Activated T-helper 17 cell treated with anti-CD3 and anti-CD28 coated beads, Interleukin-2, amount 50 U/mL, for 72 hours (primary cell): ENCODE data around the gene BICD2. TPM values are rescaled to one million over a fixed set of nuclear protein-coding genes. Genes with fewer than 3 reads are reported as not detected.
"Not testable (repeated sequence)": the region's sequence is repeated elsewhere in the genome, so short reads cannot be mapped to it uniquely, and the experiment has no call there.

Source experiments
- ATAC-seq: fragments of 150-1000 bp; cut with Tn5 transposase; replicated peaks from 2 replicates; pipeline ENCODE4 v1.10.0; 2021; ENCODE audit warnings: mild to moderate bottlenecking, moderate library complexity
- H3K27ac Mint-ChIP-seq: one replicate; pipeline ENCODE4 v1.8.0; 2022; ENCODE audit warnings: mixed read lengths
- H3K27me3 Mint-ChIP-seq: one replicate; pipeline ENCODE4 v1.8.0; 2022; ENCODE audit warnings: mixed read lengths
- H3K36me3 Mint-ChIP-seq: one replicate; pipeline ENCODE4 v1.8.0; 2022; ENCODE audit warnings: low read depth, mild to moderate bottlenecking, mixed read lengths
- H3K4me1 Mint-ChIP-seq: one replicate; pipeline ENCODE4 v1.8.0; 2022; ENCODE audit warnings: mixed read lengths
- H3K4me3 Mint-ChIP-seq: one replicate; pipeline ENCODE4 v1.8.0; 2022; ENCODE audit warnings: mild to moderate bottlenecking, mixed read lengths
- H3K9me3 Mint-ChIP-seq: one replicate; pipeline ENCODE4 v1.8.0; 2022; ENCODE audit warnings: mixed read lengths
- total RNA-seq, 2 donors: library from RNA; stranded (reverse); gene quantifications; one replicate each; pipeline ENCODE4 v1.2.3, GENCODE V29; 2022

BICD2 gene
- total RNA-seq, result 10 to 100 TPM; 14.2 to 24.9 TPM

- no peaks in the 10 kb centered on the region for H3K36me3 Mint-ChIP-seq
- no peaks in the 10 kb centered on the region for H3K27me3 Mint-ChIP-seq
- no peaks in the 10 kb centered on the region for H3K9me3 Mint-ChIP-seq
- peak within 1 kb of the TSS; percentile 91 for H3K27ac Mint-ChIP-seq
- ATAC-seq, result peak; percentile 92
- H3K4me1 Mint-ChIP-seq, result peaks cover 35% of the 10 kb centered on the region
- H3K4me3 Mint-ChIP-seq, result peak within 1 kb of the TSS; percentile 84
These were observed at the start of gene BICD2 for GRCh38 chr9:92764381-92764987. TSS of gene BICD2 (minus strand) at chr9:92764833. CDS start at chr9:92764744, 89 bp downstream.

GRCh38 chr9:92809629-92810326, 45.1 kb upstream of the BICD2 start:
- not testable (repeated sequence) for H3K4me1 Mint-ChIP-seq, H3K36me3 Mint-ChIP-seq, ATAC-seq, H3K9me3 Mint-ChIP-seq, H3K27ac Mint-ChIP-seq
- Mint-ChIP-seq H3K4me3 (peak overlapping the region; percentile 89), H3K27me3 (peaks cover 49% of the 10 kb centered on the region)

GRCh38 chr9:92808726-92809451, 44.3 kb upstream of the BICD2 start:
- Mint-ChIP-seq H3K4me3 (peak overlapping the region; percentile 89), H3K9me3 (no peaks in the 10 kb centered on the region), H3K27me3 (peaks cover 42% of the 10 kb centered on the region), H3K36me3 (no peaks in the 10 kb centered on the region), H3K27ac (no peak overlapping the region), H3K4me1 (peaks cover 5% of the 10 kb centered on the region)
- peak; percentile 72 for ATAC-seq

- peaks cover 34% of the 10 kb centered on the region for H3K27me3 Mint-ChIP-seq
- peak; percentile 25 for ATAC-seq
These were observed 43.4 kb upstream of the BICD2 start for GRCh38 chr9:92807757-92808725.

GRCh38 chr9:92807031-92807756, 42.6 kb upstream of the BICD2 start:
- peaks cover 5% of the 10 kb centered on the region for H3K4me1 Mint-ChIP-seq
- no peaks in the 10 kb centered on the region for H3K9me3 Mint-ChIP-seq
- no peak for ATAC-seq
- H3K27me3 Mint-ChIP-seq, result peaks cover 33% of the 10 kb centered on the region
- no peak overlapping the region for H3K27ac Mint-ChIP-seq
- no peaks in the 10 kb centered on the region for H3K36me3 Mint-ChIP-seq
- peak overlapping the region; percentile 89 for H3K4me3 Mint-ChIP-seq

More at GRCh38 chr9:92807757-92808725, 43.4 kb upstream of the BICD2 start:
- Mint-ChIP-seq H3K4me3 (peak overlapping the region; percentile 89), H3K9me3 (no peaks in the 10 kb centered on the region), H3K27ac (no peak overlapping the region), H3K36me3 (no peaks in the 10 kb centered on the region), H3K4me1 (peaks cover 5% of the 10 kb centered on the region)

GRCh38 chr9:92804727-92805126, 40.1 kb upstream of the BICD2 start:
- Mint-ChIP-seq H3K4me3 (no peak overlapping the region), H3K27ac (no peak overlapping the region), H3K27me3 (peaks cover 17% of the 10 kb centered on the region), H3K9me3 (no peaks in the 10 kb centered on the region), H3K4me1 (peaks cover 5% of the 10 kb centered on the region), H3K36me3 (no peaks in the 10 kb centered on the region)
- peak; percentile 10 for ATAC-seq

- Mint-ChIP-seq H3K27ac (peak overlapping the region; percentile 48), H3K4me1 (peaks cover 4% of the 10 kb centered on the region), H3K27me3 (peaks cover 12% of the 10 kb centered on the region), H3K36me3 (no peaks in the 10 kb centered on the region), H3K9me3 (no peaks in the 10 kb centered on the region), H3K4me3 (no peak overlapping the region)
- no peak for ATAC-seq
These were observed 33.7 kb upstream of the BICD2 start for GRCh38 chr9:92798358-92798757.

- H3K4me3 Mint-ChIP-seq, H3K9me3 Mint-ChIP-seq, ATAC-seq, H3K36me3 Mint-ChIP-seq, H3K27ac Mint-ChIP-seq, H3K4me1 Mint-ChIP-seq: not testable (repeated sequence)
- peaks cover 12% of the 10 kb centered on the region for H3K27me3 Mint-ChIP-seq
These were observed 31.7 kb upstream of the BICD2 start for GRCh38 chr9:92796337-92796804.

- Mint-ChIP-seq H3K9me3 (no peaks in the 10 kb centered on the region), H3K4me3 (no peak overlapping the region)
- no peak for ATAC-seq
These were observed 31.1 kb upstream of the BICD2 start for GRCh38 chr9:92795598-92796336.

GRCh38 chr9:92795000-92795399, 30.4 kb upstream of the BICD2 start:
- H3K9me3 Mint-ChIP-seq, result no peaks in the 10 kb centered on the region
- H3K4me3 Mint-ChIP-seq, result no peak overlapping the region
- H3K27ac Mint-ChIP-seq, result no peak overlapping the region
- no peaks in the 10 kb centered on the region for H3K36me3 Mint-ChIP-seq
- peaks cover 12% of the 10 kb centered on the region for H3K27me3 Mint-ChIP-seq
- peaks cover 18% of the 10 kb centered on the region for H3K4me1 Mint-ChIP-seq
- ATAC-seq, result no peak

More at GRCh38 chr9:92795598-92796336, 31.1 kb upstream of the BICD2 start:
- H3K27me3 Mint-ChIP-seq, result peaks cover 12% of the 10 kb centered on the region
- no peaks in the 10 kb centered on the region for H3K36me3 Mint-ChIP-seq
- H3K27ac Mint-ChIP-seq, result no peak overlapping the region
- peaks cover 13% of the 10 kb centered on the region for H3K4me1 Mint-ChIP-seq

GRCh38 chr9:92794426-92794825, 29.8 kb upstream of the BICD2 start:
- H3K27ac Mint-ChIP-seq, result no peak overlapping the region
- H3K9me3 Mint-ChIP-seq, result no peaks in the 10 kb centered on the region
- no peak overlapping the region for H3K4me3 Mint-ChIP-seq
- ATAC-seq, result no peak
- no peaks in the 10 kb centered on the region for H3K36me3 Mint-ChIP-seq
- H3K4me1 Mint-ChIP-seq, result peaks cover 17% of the 10 kb centered on the region
- peaks cover 11% of the 10 kb centered on the region for H3K27me3 Mint-ChIP-seq

- peaks cover 14% of the 10 kb centered on the region for H3K4me1 Mint-ChIP-seq
These were observed 26.2 kb upstream of the BICD2 start for GRCh38 chr9:92790542-92791527.

More at GRCh38 chr9:92790542-92791527, 26.2 kb upstream of the BICD2 start:
- Mint-ChIP-seq H3K27me3 (peaks cover 2% of the 10 kb centered on the region), H3K4me3 (peak overlapping the region; percentile 47), H3K9me3 (no peaks in the 10 kb centered on the region), H3K36me3 (no peaks in the 10 kb centered on the region), H3K27ac (peak overlapping the region; percentile 82)
- peak; percentile 89 for ATAC-seq
